PC-3 (cell line): Measurements from ENCODE around the gene MYL6.

ENCODE experiments used
- EZH2phosphoT487 ChIP-seq: fragments of 300-600 bp; sonication (generic); IDR thresholded peaks from 2 replicates; pipeline ENCODE4 v1.6.1; 2018; ENCODE audit warnings: mild to moderate bottlenecking, antibody characterized with exemption, low read length, borderline replicate concordance
- TF ChIP-seq, protein P1 (sequence below): fragments of 300-600 bp; sonication (generic); conservative IDR thresholded peaks from 2 replicates; pipeline ENCODE4 v1.5.1; 2017; ENCODE audit warnings: antibody characterized with exemption, low read depth, mild to moderate bottlenecking, low read length

DNA sequence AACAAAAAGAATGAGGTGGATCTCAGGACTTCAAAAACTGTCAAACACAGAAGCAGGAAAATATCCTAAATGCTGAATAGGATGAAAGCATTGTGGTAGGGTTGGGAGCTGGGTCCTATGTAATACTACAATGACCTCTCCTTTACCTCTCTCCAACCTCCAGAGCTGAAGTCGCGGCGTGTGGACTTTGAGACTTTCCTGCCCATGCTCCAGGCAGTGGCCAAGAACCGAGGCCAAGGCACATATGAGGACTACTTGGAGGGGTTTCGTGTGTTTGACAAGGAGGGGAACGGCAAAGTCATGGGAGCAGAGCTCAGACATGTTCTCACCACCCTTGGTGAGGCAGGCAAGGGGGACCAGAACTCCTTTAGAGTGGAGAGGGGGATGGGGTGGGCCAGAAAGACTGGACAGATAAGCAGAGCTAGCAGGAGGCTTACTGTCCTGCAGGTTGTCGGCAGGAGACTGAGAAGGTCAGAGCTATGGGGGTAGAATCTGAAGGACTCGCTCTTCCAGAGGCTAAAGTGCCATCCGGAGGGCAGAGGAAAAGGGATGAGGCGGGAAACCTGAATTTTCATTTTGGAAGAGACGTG lies 2.8 kb upstream of the MYL6 start:
- TF ChIP-seq, protein P1, sequence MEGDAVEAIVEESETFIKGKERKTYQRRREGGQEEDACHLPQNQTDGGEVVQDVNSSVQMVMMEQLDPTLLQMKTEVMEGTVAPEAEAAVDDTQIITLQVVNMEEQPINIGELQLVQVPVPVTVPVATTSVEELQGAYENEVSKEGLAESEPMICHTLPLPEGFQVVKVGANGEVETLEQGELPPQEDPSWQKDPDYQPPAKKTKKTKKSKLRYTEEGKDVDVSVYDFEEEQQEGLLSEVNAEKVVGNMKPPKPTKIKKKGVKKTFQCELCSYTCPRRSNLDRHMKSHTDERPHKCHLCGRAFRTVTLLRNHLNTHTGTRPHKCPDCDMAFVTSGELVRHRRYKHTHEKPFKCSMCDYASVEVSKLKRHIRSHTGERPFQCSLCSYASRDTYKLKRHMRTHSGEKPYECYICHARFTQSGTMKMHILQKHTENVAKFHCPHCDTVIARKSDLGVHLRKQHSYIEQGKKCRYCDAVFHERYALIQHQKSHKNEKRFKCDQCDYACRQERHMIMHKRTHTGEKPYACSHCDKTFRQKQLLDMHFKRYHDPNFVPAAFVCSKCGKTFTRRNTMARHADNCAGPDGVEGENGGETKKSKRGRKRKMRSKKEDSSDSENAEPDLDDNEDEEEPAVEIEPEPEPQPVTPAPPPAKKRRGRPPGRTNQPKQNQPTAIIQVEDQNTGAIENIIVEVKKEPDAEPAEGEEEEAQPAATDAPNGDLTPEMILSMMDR, result no peak
- no peak for TF ChIP-seq EZH2phosphoT487
